Stimulated activated effector memory CD8-positive, alpha-beta T cell treated with anti-CD3 and anti-CD28 coated beads, Interleukin-12 subunit alpha, Interleukin-12 subunit beta, amount 100 ng/mL, for 72 hours (primary cell): ENCODE data around the gene CPN2.

Experiments used
- ATAC-seq: fragments of 150-1000 bp; cut with Tn5 transposase; 2 replicates; pipeline ENCODE4 v1.10.0; 2021
- DNase-seq, 2 donors: peaks; one replicate each; pipeline ENCODE4 v3.0.0; 2021 to 2022; ENCODE audit warnings: low spot score in 2 of 2
- H3K27ac Mint-ChIP-seq: one replicate; pipeline ENCODE4 v1.8.0; 2022; ENCODE audit warnings: mild to moderate bottlenecking, mixed read lengths
- H3K36me3 Mint-ChIP-seq: one replicate; pipeline ENCODE4 v1.8.0; 2022; ENCODE audit warnings: mild to moderate bottlenecking, mixed read lengths
- H3K4me1 Mint-ChIP-seq: one replicate; pipeline ENCODE4 v1.8.0; 2022; ENCODE audit warnings: mixed read lengths
- H3K4me3 Mint-ChIP-seq: one replicate; pipeline ENCODE4 v1.8.0; 2022; ENCODE audit warnings: mild to moderate bottlenecking, mixed read lengths
- H3K9me3 Mint-ChIP-seq: one replicate; pipeline ENCODE4 v1.8.0; 2022; ENCODE audit warnings: mixed read lengths

CPN2 gene

DNA sequence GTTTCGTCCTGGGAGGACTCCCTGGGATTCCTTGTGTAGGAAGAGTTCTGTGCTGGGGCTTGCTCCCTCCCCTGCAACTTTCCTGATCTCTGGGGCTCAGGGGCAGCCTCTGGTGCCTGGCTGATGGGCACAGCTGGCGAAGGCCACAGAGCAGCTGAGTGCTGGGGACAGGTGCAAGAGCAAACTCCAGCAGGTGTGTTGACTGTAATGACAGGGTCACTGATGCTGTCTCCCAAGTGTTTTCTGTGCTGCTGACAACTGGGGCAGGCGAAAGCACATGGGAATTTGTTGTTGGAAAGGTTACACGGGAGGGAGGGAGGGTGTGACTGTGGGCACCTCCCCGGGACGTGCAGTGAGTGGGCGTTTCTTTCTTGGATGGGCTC is 21.6 kb downstream of the CPN2 start:
- H3K9me3 Mint-ChIP-seq, result no peaks in the 10 kb centered on the region
- DNase-seq (no peak), ATAC-seq (no peak)
- H3K4me3 Mint-ChIP-seq, result no peak overlapping the region
- H3K27ac Mint-ChIP-seq, result no peak overlapping the region
- H3K4me1 Mint-ChIP-seq, result no peaks in the 10 kb centered on the region
- no peaks in the 10 kb centered on the region for H3K36me3 Mint-ChIP-seq

DNA sequence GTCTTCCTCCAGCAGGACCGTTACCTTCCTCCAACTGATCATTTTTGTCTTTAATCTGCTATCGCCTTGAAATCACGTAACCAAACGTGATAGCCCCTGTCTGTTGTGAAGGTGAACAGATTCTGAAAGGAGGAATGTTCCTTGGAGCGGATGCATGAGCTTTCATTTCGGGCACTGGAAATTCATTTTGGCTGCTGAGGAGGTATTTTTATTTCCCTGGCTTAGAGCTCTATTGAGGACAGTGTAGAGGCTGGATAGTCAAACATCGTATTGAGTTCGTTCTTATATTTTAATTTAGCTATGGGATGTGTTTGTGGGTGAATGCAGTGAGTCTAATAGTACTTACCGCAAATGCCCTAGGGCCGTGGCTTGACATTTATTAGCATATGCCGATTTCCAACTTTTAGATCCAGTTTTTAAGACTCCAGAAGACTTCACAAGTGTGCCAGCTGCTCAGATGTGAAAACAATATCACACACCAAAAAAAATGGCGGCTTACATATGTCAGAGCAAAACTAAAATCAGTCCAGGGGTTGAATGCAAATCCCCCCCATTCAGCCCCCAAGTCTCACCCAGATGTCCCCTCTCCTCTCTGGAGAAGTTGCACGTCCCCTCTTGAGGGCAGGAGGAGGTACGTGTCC is 22.1 kb downstream of the CPN2 start:
- no peak overlapping the region for H3K4me3 Mint-ChIP-seq
- ATAC-seq (no peak), DNase-seq (no peak)
- no peaks in the 10 kb centered on the region for H3K4me1 Mint-ChIP-seq
- no peaks in the 10 kb centered on the region for H3K36me3 Mint-ChIP-seq
- no peak overlapping the region for H3K27ac Mint-ChIP-seq
- no peaks in the 10 kb centered on the region for H3K9me3 Mint-ChIP-seq

DNA sequence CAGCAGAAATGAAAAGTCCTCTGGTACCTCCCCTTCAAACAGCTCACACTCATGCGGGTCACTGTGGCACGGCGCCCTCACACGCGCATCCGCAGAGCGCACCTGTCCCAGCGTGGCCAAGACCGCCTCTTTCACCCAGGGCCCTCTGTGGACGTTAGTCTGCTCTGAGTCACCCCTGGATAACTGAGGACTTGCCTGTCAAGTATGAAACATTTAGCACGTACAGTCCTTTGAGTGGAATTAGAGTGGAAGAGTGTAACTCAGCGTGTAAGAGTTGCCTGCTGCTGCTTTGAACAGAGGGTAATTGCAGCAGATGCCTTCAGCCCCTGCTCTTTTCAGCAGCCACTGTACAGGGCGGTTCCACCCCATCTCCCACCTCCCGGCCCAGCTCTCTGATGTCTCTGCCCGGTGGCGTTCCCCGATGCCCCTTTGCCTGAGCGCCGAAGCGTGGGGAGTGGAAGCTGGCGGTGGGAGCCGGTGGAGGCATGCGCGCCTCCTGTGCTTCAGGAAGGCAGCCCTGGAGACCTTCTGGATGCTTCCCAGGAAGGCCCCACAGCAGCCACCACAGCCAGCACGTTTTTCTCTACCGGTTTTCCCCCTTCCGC is 23.0 kb downstream of the CPN2 start:
- Mint-ChIP-seq H3K9me3 (no peaks in the 10 kb centered on the region), H3K36me3 (no peaks in the 10 kb centered on the region), H3K27ac (no peak overlapping the region), H3K4me1 (no peaks in the 10 kb centered on the region), H3K4me3 (no peak overlapping the region)
- ATAC-seq (peak; percentile 56), DNase-seq (no peak)

DNA sequence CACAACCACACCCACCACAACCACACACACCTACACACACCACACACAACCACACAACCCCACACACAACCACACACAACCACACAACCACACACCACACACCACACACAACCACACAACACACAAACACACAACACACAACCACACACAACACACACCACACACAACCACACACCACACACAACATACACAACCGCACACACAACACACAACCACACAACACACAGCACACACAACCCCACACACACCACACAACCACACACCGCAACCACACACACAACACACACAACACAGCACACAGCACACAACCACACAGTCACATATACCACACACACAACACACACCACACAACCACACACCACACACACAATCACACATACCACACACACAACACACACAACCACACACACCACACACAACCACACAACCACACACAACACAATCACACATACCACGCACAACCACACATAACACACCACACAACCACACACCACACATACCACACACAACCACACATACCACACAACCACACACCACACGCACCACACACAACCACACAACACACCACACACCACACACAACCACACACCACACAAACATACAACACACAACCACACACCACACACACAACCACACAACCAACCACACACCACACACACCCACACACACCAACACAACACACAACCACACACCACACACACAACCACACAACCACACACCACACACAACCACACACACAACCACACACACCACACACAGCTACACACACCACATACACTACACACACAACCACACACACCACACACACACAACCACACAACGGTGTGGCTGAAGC is 23.7 kb downstream of the CPN2 start:
- H3K4me3 Mint-ChIP-seq, result no peak overlapping the region
- H3K36me3 Mint-ChIP-seq, result no peaks in the 10 kb centered on the region
- ATAC-seq (no peak), DNase-seq (no peak)
- no peak overlapping the region for H3K27ac Mint-ChIP-seq
- H3K4me1 Mint-ChIP-seq, result no peaks in the 10 kb centered on the region
- H3K9me3 Mint-ChIP-seq, result no peaks in the 10 kb centered on the region

DNA sequence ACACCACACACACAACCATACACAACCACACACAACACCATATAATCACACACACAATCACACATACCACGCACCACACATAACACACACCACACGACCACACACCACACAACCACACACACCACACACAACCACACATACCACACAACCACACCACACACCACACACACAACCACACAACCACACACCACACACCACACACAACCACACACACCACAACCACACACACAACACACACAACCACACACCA is 24.2 kb downstream of the CPN2 start:
- Mint-ChIP-seq H3K36me3 (no peaks in the 10 kb centered on the region), H3K4me1 (no peaks in the 10 kb centered on the region), H3K4me3 (no peak overlapping the region), H3K9me3 (no peaks in the 10 kb centered on the region), H3K27ac (no peak overlapping the region)
- ATAC-seq (no peak), DNase-seq (no peak)

DNA sequence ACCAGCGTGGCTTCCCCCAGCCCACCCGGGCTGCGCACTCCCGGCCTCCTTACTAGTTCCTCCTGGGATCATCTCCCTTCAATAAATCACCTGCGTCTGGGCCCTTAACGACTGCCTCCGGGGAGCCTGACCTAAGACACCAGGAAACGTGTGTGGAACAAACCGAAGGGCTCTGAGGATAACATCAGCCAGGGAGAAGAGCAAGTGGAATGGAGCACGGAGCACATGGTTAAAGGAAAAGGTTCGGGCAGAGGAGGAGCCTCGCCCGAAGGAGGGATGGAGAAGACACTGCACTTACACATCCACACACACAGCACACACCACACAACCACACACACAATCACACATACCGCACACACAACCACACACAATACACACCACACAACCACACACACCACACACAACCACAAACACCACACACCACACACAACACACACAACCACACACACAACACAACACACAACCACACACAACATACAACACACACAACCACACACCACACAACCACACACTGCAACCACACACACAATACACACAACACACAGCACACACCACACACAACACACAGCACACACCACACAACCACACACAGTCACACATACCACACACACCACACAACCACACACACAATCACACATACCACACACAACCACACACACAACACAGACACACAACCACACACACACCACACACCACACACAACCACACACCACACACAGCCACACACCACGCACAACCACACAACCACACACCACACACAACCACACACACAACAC is 24.7 kb downstream of the CPN2 start:
- no peak overlapping the region for H3K4me3 Mint-ChIP-seq
- no peaks in the 10 kb centered on the region for H3K4me1 Mint-ChIP-seq
- H3K36me3 Mint-ChIP-seq, result no peaks in the 10 kb centered on the region
- ATAC-seq (no peak), DNase-seq (no peak)
- H3K27ac Mint-ChIP-seq, result no peak overlapping the region
- H3K9me3 Mint-ChIP-seq, result no peaks in the 10 kb centered on the region

DNA sequence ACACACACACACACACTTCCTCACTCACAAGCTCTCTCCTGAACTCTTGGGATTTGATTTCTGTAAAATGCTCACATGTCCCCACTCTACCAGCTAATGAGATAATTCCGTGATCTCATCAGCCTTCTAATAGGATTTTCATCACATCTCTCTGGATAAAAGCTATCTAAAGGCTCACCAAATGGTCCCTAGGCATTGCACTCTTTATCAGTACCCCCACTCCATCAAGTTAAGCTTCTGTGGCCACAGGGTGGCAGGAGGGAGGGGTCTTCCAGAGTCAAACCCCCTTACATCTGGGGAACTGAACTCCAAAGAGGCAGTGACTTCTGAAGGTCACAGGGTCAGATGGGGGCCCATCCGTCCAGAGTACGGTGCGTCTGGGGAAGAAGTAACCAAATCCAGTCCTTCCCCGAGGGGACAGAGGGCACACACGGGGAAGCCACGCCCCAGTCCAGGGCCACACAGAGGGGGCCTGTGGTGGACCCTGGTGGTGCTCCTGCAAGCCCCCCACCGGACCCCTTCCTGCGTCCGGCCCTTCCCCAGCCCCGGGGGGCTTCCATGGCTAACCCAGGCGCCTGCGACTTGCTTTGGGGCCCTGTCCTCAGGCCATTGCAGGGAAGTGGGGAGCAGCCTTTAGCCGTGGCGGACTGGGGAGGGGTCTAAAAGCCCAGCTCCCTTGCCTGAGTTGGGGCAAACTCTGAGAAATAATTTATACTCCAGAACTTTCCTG is 25.5 kb downstream of the CPN2 start:
- Mint-ChIP-seq H3K27ac (no peak overlapping the region), H3K36me3 (no peaks in the 10 kb centered on the region), H3K4me3 (no peak overlapping the region), H3K4me1 (no peaks in the 10 kb centered on the region), H3K9me3 (no peaks in the 10 kb centered on the region)
- no peak for DNase-seq
- no peak for ATAC-seq

DNA sequence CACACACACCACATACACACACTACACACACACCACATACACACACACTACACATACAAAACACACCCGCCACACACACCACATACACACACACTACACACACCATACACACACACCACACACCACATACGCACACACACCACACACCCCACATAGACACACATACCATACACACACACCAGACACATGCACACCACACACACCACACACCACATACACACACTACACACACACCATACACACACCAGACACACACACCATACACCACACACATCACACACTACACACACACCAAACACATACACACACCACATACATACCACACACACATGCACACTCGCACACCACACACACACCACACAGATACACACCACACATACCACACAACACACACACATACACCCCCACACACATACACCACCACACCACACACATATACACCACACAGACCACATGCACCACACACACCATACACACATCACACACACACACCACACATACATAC is 26.3 kb downstream of the CPN2 start:
- DNase-seq (no peak), ATAC-seq (no peak)
- H3K4me3 Mint-ChIP-seq, result no peak overlapping the region
- H3K36me3 Mint-ChIP-seq, result no peaks in the 10 kb centered on the region
- no peak overlapping the region for H3K27ac Mint-ChIP-seq
- no peaks in the 10 kb centered on the region for H3K4me1 Mint-ChIP-seq
- no peaks in the 10 kb centered on the region for H3K9me3 Mint-ChIP-seq

DNA sequence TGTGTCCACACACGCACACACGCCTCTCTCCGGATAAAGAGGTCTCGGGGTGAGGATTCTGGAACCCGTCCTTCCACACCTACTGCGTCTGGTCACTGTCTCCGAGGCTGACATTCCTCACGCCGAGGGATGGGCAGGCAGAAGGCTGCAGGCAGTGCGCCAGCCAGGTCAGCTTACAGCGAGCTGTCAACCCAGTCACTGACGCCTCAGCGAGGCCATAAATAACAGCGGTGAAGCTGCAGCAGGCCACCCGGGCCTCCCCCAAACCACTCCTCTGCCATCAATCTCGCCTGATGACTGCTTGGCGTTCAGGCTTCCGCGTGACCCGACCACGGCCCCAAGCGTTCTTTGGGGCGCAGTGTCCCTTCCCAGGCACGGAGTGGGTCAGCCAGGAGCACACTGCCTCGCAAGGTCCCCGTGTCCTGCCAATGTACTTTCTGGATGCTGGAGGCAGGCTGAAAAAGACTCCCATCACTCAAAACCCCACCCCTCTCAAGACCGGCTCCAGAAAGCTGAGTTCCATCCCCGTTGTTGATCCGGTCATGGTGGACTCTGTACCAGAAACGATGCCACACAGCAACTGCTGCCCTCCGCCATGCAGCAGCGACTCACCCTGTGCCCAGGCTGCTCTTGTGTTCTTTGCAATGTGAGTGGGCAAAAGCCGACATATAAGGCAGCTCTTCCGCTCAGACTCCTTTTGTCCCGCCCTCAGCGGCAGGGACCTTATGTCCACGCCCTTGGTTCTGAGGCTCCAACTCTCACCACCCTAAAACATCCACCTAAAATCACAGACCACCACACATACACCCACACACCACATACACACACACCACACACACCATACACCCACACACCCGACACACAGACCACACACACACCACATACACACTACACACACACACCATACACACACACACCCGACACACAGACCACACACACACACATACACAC is 27.1 kb downstream of the CPN2 start:
- Mint-ChIP-seq H3K36me3 (no peaks in the 10 kb centered on the region), H3K4me3 (no peak overlapping the region), H3K4me1 (no peaks in the 10 kb centered on the region), H3K27ac (no peak overlapping the region), H3K9me3 (peaks cover 5% of the 10 kb centered on the region)
- ATAC-seq, result peak; percentile 87
- no peak for DNase-seq

DNA sequence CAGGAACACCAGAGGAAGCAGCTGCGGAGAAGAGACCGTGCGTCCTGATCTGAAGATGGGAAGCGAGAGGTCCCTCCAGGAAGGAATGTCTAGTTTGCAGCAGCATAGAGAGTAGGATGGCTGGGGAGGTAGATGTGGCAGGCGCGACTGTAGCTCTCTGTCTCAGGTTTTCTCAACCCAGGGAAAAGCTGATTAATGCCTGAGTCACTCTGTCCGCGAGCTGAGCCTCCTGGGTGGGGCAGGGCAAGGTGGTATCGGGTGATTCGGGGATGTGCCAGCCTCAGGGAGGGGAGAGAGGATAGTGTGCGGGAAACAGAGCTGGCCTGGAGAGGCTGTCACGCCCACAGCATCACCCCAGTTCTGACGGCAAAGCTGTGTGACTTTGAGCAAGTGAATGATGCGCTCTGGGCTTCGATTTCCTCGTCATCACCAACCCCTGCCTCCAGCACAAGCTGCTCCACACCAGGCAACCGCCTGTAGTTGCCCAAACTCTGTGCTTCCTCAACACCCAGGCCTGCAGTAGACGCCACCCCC is 28.4 kb downstream of the CPN2 start:
- ATAC-seq, result peak; percentile 66
- peak overlapping the region; percentile 22 for H3K4me3 Mint-ChIP-seq
- H3K4me1 Mint-ChIP-seq, result no peaks in the 10 kb centered on the region
- H3K27ac Mint-ChIP-seq, result peak overlapping the region; percentile 16
- no peaks in the 10 kb centered on the region for H3K36me3 Mint-ChIP-seq
- no peak for DNase-seq
- peaks cover 8% of the 10 kb centered on the region for H3K9me3 Mint-ChIP-seq

DNA sequence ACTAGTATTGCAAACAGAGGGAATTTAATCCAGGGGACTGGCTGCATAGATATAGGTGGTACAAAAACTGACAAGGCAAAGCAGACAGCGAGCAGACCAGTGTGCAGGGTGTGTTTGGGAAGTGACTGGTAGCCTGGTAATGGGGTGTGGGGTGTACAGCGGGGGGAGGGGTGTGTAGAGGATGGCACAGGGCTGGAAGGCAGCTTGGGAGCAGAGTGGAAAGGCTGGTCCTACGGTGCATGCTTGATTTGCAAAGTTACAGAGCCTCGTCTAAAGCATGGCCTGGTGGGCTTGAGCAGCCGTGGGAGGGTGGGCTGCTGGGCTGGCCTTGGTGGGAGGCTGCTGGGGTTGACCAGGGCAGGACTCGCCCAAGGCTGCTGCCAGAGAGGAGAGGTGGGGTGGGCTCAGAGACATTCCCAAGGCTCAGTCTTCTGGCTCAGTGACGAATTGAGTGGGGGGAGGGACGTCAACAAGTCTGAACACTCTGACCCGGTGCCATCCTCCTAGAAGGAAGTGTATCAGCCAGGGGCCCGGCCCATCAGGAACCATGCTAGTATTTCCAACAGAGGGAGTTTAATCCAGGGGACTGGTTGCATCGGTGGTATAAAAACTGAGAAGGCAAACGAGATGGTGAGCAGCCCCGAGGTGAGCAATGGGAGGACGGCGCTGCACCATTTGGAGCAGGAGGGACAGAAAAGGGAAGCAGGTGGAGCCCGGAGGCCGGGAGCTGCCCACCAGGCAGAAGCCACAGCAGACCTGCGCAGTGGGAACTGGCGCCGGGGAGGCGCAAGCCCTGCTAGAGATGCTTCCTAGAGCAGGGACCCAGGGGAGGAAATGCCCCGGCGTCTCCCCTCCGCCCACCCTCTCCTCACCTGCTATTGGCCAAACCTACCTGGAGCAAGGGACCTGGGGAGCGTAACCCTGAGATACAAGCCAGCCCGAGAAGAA is 29.2 kb downstream of the CPN2 start:
- peak overlapping the region; percentile 22 for H3K4me3 Mint-ChIP-seq
- peaks cover 8% of the 10 kb centered on the region for H3K9me3 Mint-ChIP-seq
- no peaks in the 10 kb centered on the region for H3K36me3 Mint-ChIP-seq
- no peak for DNase-seq
- H3K27ac Mint-ChIP-seq, result peak overlapping the region; percentile 16
- H3K4me1 Mint-ChIP-seq, result no peaks in the 10 kb centered on the region
- no peak for ATAC-seq

DNA sequence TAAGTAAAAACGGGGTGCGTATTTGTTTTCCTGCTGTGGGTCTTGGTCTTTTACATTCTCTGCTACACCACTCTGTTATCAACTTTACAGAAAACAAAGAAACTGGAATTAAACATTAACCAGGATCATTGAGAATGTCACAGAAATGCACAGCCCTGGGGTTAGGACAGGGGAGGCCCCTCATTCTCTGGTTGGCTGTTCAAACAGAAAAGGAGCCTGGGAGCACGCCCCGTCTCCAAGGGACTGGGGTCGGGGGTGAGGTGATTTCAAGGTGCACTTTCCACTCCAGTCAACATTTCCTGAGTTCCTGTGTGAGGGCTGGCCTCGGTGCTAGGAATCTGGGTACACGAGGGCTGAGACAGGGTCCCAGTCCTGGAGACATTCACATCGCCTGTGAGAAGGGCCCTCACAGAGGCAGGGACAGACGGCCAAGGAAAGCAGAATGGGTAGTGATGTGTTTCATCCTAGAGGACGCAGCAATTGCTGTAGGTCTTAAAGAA is 30.3 kb downstream of the CPN2 start:
- ATAC-seq (no peak), DNase-seq (no peak)
- Mint-ChIP-seq H3K27ac (no peak overlapping the region), H3K4me3 (no peak overlapping the region), H3K9me3 (peaks cover 8% of the 10 kb centered on the region), H3K36me3 (no peaks in the 10 kb centered on the region), H3K4me1 (no peaks in the 10 kb centered on the region)

DNA sequence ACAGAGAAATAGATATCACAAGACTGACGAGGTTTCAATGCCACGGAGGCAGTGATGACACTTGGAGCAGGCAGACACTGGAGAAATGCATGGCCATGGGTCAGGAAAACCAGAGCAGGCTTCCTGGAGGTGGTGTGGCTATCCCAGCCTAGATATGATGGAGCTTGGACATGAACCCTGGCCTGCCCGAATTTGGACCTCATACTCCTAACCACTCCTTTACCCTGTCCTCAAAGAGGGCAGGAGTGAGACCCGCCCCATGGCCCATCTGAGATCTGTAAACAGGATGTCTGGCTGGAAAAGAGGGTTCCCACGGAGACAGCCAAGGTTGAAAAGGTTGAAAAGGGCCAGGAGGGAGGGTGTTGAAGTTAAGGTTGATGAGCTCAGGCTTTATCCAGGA is 31.0 kb downstream of the CPN2 start:
- ATAC-seq (no peak), DNase-seq (no peak)
- H3K27ac Mint-ChIP-seq, result no peak overlapping the region
- peaks cover 3% of the 10 kb centered on the region for H3K4me1 Mint-ChIP-seq
- H3K36me3 Mint-ChIP-seq, result no peaks in the 10 kb centered on the region
- H3K9me3 Mint-ChIP-seq, result peaks cover 8% of the 10 kb centered on the region
- H3K4me3 Mint-ChIP-seq, result no peak overlapping the region
